DOHH2 (cell line): ENCODE results near the gene ADAMTSL1.

Experiments
- CTCF ChIP-seq: fragments of 200-600 bp; sonication (generic); IDR thresholded peaks from one replicate; pipeline ENCODE4 v1.5.1; 2014; ENCODE audit warnings: antibody characterized with exemption, mild to moderate bottlenecking, low read depth, low read length; ENCODE audit not compliant: poor library complexity, severe bottlenecking
- EZH2phosphoT487 ChIP-seq: fragments of 200-600 bp; sonication (generic); IDR thresholded peaks from 2 replicates; pipeline ENCODE4 v1.6.1; 2017; ENCODE audit warnings: borderline replicate concordance, mild to moderate bottlenecking, antibody characterized with exemption, low read length, moderate library complexity, mixed read lengths

GRCh38 chr9:18683312-18683711 lies 209.4 kb downstream of the ADAMTSL1 start:
- TF ChIP-seq CTCF (no peak), EZH2phosphoT487 (no peak)
